ENCODE measurements around the gene PRDM15.

GRCh38 chr21:41767606-41768436 is 111.3 kb downstream of the PRDM15 start:
- TF ChIP-seq CTCF (IDR thresholded peaks at IDR 0.05; ENCODE audit: low read depth, low read length) = no peak
- no peak for TF ChIP-seq EZH2phosphoT487 (IDR thresholded peaks at IDR 0.05; ENCODE audit: low read depth)

Measured in OCI-LY3 (cell line).